HCT116 (cell line): ENCODE results near the gene SH3RF2.

Experiments used
- EGR1 ChIP-seq: IDR thresholded peaks from 2 replicates; pipeline ENCODE4 v1.6.1; 2012; ENCODE audit warnings: low read depth
- EZH2 ChIP-seq: fragments of 200-600 bp; sonication (generic); IDR thresholded peaks from 2 replicates; pipeline ENCODE4 v1.6.1; 2017; ENCODE audit warnings: antibody characterized with exemption, mixed run types
- JUND ChIP-seq: IDR thresholded peaks from 2 replicates; pipeline ENCODE4 v1.6.1; 2012
- POLR2A ChIP-seq: IDR thresholded peaks from 2 replicates; pipeline ENCODE4 v1.7.0; 2011; ENCODE audit warnings: borderline replicate concordance; ENCODE audit not compliant: insufficient read depth, insufficient read length; ENCODE audit errors: extremely low read depth
- POLR2AphosphoS5 ChIP-seq: IDR thresholded peaks from 2 replicates; pipeline ENCODE4 v1.6.1; 2011; ENCODE audit warnings: mild to moderate bottlenecking, low read depth, low read length, moderate library complexity
- SIN3A ChIP-seq: IDR thresholded peaks from 2 replicates; pipeline ENCODE4 v1.6.1; 2012; ENCODE audit warnings: low read depth
- TF ChIP-seq, protein P1 (sequence below), 3 experiments: fragments of 200-600 bp in 1 of 3; sonication (generic) in 1 of 3; IDR thresholded peaks in 2 of 3; conservative IDR thresholded peaks in 1 of 3; 2 replicates each; pipeline ENCODE4 v1.5.1; 2012 to 2017; ENCODE audit warnings: low read depth in 2 of 3, low read length in 2 of 3, antibody characterized with exemption in 1 of 3, borderline replicate concordance in 1 of 3, control low read depth in 1 of 3, mild to moderate bottlenecking in 1 of 3, mixed read lengths in 1 of 3, mixed run types in 1 of 3, moderate library complexity in 1 of 3; ENCODE audit not compliant: insufficient read depth in 1 of 3
- TF ChIP-seq, protein P2 (sequence below): IDR thresholded peaks from 2 replicates; pipeline ENCODE4 v1.6.1; 2012
- TF ChIP-seq, protein P3 (sequence below): IDR thresholded peaks from 2 replicates; pipeline ENCODE4 v1.6.1; 2012
- TF ChIP-seq, protein P4 (sequence below): IDR thresholded peaks from 2 replicates; pipeline ENCODE4 v1.6.1; 2012; ENCODE audit warnings: low read depth

DNA sequence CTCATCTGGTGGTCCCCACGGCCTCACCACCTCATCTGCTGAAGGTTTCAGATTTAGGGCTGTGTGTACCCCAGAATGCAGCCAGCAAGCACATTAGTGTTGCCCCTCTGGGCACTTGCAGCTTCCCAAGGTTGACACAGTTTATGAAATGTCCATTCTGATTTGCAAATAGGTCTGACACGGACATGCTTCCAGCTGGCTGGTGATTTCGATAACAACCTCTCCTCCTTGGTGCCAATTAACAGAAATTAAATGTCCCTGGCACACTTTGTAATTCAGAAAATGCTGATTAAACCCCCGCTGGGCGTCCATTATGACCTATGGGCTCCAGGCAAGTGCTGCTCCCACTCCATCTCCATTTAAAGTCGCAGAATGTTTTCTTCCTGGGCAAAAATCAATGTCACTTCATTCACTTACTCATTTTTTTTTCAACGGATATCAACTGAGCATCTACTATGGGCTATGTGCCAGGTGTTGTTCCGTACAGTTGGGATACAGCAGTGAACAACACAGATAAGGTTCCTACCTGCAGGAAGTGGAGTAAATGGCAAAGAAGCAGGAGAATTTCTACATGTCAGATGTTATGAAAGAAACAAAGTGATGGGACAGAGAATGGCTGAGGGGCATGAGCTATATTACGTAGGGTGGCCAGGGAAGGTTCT lies 137.0 kb downstream of the SH3RF2 start:
- TF ChIP-seq, protein P1, sequence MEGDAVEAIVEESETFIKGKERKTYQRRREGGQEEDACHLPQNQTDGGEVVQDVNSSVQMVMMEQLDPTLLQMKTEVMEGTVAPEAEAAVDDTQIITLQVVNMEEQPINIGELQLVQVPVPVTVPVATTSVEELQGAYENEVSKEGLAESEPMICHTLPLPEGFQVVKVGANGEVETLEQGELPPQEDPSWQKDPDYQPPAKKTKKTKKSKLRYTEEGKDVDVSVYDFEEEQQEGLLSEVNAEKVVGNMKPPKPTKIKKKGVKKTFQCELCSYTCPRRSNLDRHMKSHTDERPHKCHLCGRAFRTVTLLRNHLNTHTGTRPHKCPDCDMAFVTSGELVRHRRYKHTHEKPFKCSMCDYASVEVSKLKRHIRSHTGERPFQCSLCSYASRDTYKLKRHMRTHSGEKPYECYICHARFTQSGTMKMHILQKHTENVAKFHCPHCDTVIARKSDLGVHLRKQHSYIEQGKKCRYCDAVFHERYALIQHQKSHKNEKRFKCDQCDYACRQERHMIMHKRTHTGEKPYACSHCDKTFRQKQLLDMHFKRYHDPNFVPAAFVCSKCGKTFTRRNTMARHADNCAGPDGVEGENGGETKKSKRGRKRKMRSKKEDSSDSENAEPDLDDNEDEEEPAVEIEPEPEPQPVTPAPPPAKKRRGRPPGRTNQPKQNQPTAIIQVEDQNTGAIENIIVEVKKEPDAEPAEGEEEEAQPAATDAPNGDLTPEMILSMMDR (IDR thresholded peaks at IDR 0.05 in 2 of 3, conservative IDR thresholded peaks at IDR 0.05 in 1 of 3; ENCODE audit: borderline replicate concordance in 1 of 3, insufficient read depth in 1 of 3, low read depth in 2 of 3, low read length in 2 of 3): no peak
- TF ChIP-seq POLR2AphosphoS5: no peak
- no peak for TF ChIP-seq SIN3A
- TF ChIP-seq EGR1: no peak
- TF ChIP-seq, protein P2, sequence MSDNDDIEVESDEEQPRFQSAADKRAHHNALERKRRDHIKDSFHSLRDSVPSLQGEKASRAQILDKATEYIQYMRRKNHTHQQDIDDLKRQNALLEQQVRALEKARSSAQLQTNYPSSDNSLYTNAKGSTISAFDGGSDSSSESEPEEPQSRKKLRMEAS: no peak
- TF ChIP-seq EZH2: no peak
- no peak for TF ChIP-seq POLR2A
- TF ChIP-seq, protein P3, sequence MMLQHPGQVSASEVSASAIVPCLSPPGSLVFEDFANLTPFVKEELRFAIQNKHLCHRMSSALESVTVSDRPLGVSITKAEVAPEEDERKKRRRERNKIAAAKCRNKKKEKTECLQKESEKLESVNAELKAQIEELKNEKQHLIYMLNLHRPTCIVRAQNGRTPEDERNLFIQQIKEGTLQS: no peak
- no peak for TF ChIP-seq JUND
- TF ChIP-seq, protein P4, sequence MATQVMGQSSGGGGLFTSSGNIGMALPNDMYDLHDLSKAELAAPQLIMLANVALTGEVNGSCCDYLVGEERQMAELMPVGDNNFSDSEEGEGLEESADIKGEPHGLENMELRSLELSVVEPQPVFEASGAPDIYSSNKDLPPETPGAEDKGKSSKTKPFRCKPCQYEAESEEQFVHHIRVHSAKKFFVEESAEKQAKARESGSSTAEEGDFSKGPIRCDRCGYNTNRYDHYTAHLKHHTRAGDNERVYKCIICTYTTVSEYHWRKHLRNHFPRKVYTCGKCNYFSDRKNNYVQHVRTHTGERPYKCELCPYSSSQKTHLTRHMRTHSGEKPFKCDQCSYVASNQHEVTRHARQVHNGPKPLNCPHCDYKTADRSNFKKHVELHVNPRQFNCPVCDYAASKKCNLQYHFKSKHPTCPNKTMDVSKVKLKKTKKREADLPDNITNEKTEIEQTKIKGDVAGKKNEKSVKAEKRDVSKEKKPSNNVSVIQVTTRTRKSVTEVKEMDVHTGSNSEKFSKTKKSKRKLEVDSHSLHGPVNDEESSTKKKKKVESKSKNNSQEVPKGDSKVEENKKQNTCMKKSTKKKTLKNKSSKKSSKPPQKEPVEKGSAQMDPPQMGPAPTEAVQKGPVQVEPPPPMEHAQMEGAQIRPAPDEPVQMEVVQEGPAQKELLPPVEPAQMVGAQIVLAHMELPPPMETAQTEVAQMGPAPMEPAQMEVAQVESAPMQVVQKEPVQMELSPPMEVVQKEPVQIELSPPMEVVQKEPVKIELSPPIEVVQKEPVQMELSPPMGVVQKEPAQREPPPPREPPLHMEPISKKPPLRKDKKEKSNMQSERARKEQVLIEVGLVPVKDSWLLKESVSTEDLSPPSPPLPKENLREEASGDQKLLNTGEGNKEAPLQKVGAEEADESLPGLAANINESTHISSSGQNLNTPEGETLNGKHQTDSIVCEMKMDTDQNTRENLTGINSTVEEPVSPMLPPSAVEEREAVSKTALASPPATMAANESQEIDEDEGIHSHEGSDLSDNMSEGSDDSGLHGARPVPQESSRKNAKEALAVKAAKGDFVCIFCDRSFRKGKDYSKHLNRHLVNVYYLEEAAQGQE: no peak
